Testis (tissue), 3 donors: ENCODE measurements around the gene FBXO5. TPM values are rescaled to one million over a fixed set of nuclear protein-coding genes. Genes with fewer than 3 reads are reported as not detected.

Experiments used
- DNase-seq: peaks from one replicate; pipeline ENCODE4 v3.0.0-alpha.2; 2019
- H3K27ac ChIP-seq, 2 donors: fragments of 200-600 bp; sonication (generic); one replicate each; pipeline ENCODE4 v1.5.1; 2019
- H3K27me3 ChIP-seq: fragments of 200-600 bp; sonication (generic); one replicate; pipeline ENCODE4 v1.5.1; 2019
- H3K36me3 ChIP-seq: fragments of 200-600 bp; sonication (generic); one replicate; pipeline ENCODE4 v1.5.1; 2017; ENCODE audit warnings: low read depth; ENCODE audit errors: missing control alignments
- H3K4me1 ChIP-seq: fragments of 200-600 bp; sonication (generic); one replicate; pipeline ENCODE4 v1.5.1; 2019
- H3K4me3 ChIP-seq, 2 donors: fragments of 200-600 bp; sonication (generic); one replicate each; pipeline ENCODE4 v1.5.1; 2017 to 2019
- H3K9me3 ChIP-seq: fragments of 200-600 bp; sonication (generic); one replicate; pipeline ENCODE4 v1.5.1; 2017
- CTCF ChIP-seq, 3 experiments: fragments of 450-650 bp in 2 of 3; fragments of 200-600 bp in 1 of 3; sonication (generic) in 1 of 3; IDR thresholded peaks; one replicate each; pipeline ENCODE4 v1.5.1; 2016 to 2019; ENCODE audit warnings: antibody characterized with exemption in 3 of 3, mild to moderate bottlenecking in 2 of 3, moderate library complexity in 1 of 3
- POLR2A ChIP-seq: fragments of 450-650 bp; IDR thresholded peaks from one replicate; pipeline ENCODE4 v1.6.1; 2017; ENCODE audit warnings: antibody characterized with exemption, mild to moderate bottlenecking, moderate library complexity
- WGBS, 2 donors: methylation state at CpG; one replicate each; pipeline ENCODE4 v1.1.5; 2018; 5-methylcytosine and 5-hydroxymethylcytosine counted together
- intact Hi-C: fragments of 100-400 bp; cut with DNase I; formaldehyde crosslinking; loops from one replicate; pipeline ENCODE4 v1.15.1; 2023; ENCODE audit warnings: low total_unique reads
- polyA plus RNA-seq: library from polyadenylated mRNA; stranded (reverse); fragments of 350-450 nt; fragmentation: Illumina TruSeq; extraction: RNeasy Lipid Tissue Mini Kit (QIAGEN cat#74804); gene quantifications from one replicate; pipeline ENCODE4 v1.2.3, GENCODE V29; 2014; ENCODE audit warnings: low read depth, low replicate concordance; ENCODE audit not compliant: insufficient read depth
- total RNA-seq, 2 donors: library from RNA; depleted of rRNA; stranded (reverse); fragments of >200 nt; gene quantifications; one replicate each; pipeline ENCODE4 v1.2.3, GENCODE V29; 2016

The FBXO5 gene
- total and polyA plus RNA-seq, 3 donors from 2014 or later = 6.0 to 8.3 (median 6.8) TPM

- 66 to 82% methylated on average over 2 of the region's 2 CpGs for WGBS, 2 donors
- intact Hi-C loops = no loop called here
- Histone ChIP-seq H3K27ac (no peak overlapping the region), H3K36me3 (no peaks in the 10 kb centered on the region), H3K4me1 (no peaks in the 10 kb centered on the region), H3K9me3 (no peaks in the 10 kb centered on the region), H3K4me3 (no peak overlapping the region), H3K27me3 (no peaks in the 10 kb centered on the region)
- TF ChIP-seq CTCF (IDR thresholded peaks at IDR 0.05) (no peak), POLR2A (no peak)
- DNase-seq = no peak
These were observed 35.8 kb downstream of the FBXO5 start for GRCh38 chr6:152946995-152947394.

- no peaks in the 10 kb centered on the region for H3K4me1 ChIP-seq
- no peak overlapping the region for H3K4me3 ChIP-seq
- H3K36me3 ChIP-seq = no peaks in the 10 kb centered on the region
- no peaks in the 10 kb centered on the region for H3K9me3 ChIP-seq
- no peak overlapping the region for H3K27ac ChIP-seq
- TF ChIP-seq POLR2A (no peak), CTCF (IDR thresholded peaks at IDR 0.05) (no peak)
- no peak for DNase-seq
- intact Hi-C loops = no loop called here
- WGBS, 2 donors = 91 to 92% methylated on average over 3 of the region's 3 CpGs
- H3K27me3 ChIP-seq = no peaks in the 10 kb centered on the region
These were observed 36.4 kb downstream of the FBXO5 start for GRCh38 chr6:152946484-152946883.

- Histone ChIP-seq H3K9me3 (no peaks in the 10 kb centered on the region), H3K36me3 (no peaks in the 10 kb centered on the region), H3K4me1 (no peaks in the 10 kb centered on the region), H3K4me3 (no peak overlapping the region), H3K27ac (no peak overlapping the region), H3K27me3 (no peaks in the 10 kb centered on the region)
- intact Hi-C loops = no loop called here
- DNase-seq = no peak
- 78 to 80% methylated on average over 2 of the region's 2 CpGs for WGBS, 2 donors
- TF ChIP-seq CTCF (IDR thresholded peaks at IDR 0.05) (no peak), POLR2A (no peak)
These were observed 39.5 kb downstream of the FBXO5 start for GRCh38 chr6:152943260-152943897.

- no peak overlapping the region for H3K27ac ChIP-seq
- H3K9me3 ChIP-seq = no peaks in the 10 kb centered on the region
- H3K36me3 ChIP-seq = no peaks in the 10 kb centered on the region
- no peaks in the 10 kb centered on the region for H3K4me1 ChIP-seq
- 77 to 81% methylated on average over 1 of the region's 1 CpG for WGBS, 2 donors
- no peaks in the 10 kb centered on the region for H3K27me3 ChIP-seq
- no peak for TF ChIP-seq POLR2A
- no peak for TF ChIP-seq CTCF (IDR thresholded peaks at IDR 0.05)
- DNase-seq = no peak
- H3K4me3 ChIP-seq = no peak overlapping the region
- intact Hi-C loops = no loop called here
These were observed 40.4 kb downstream of the FBXO5 start for GRCh38 chr6:152942319-152942869.

GRCh38 chr6:152941746-152942145, 41.1 kb downstream of the FBXO5 start:
- no peaks in the 10 kb centered on the region for H3K36me3 ChIP-seq
- no peak overlapping the region for H3K4me3 ChIP-seq
- H3K4me1 ChIP-seq = no peaks in the 10 kb centered on the region
- no peak for DNase-seq
- TF ChIP-seq CTCF (IDR thresholded peaks at IDR 0.05) (no peak), POLR2A (no peak)
- H3K27ac ChIP-seq = no peak overlapping the region
- no peaks in the 10 kb centered on the region for H3K9me3 ChIP-seq
- intact Hi-C loops = no loop called here
- no peaks in the 10 kb centered on the region for H3K27me3 ChIP-seq
